NCI-H2107 treated with DMSO at 0.1 percent for 48 hours (cell line): ENCODE results near the gene SH3PXD2A.

Experiments
- DNase-seq: peaks from one replicate; lab custom pipeline; 2025; ENCODE audit not compliant: unreplicated experiment; lab: John Stamatoyannopoulos, UW

Gene SH3PXD2A

DNA sequence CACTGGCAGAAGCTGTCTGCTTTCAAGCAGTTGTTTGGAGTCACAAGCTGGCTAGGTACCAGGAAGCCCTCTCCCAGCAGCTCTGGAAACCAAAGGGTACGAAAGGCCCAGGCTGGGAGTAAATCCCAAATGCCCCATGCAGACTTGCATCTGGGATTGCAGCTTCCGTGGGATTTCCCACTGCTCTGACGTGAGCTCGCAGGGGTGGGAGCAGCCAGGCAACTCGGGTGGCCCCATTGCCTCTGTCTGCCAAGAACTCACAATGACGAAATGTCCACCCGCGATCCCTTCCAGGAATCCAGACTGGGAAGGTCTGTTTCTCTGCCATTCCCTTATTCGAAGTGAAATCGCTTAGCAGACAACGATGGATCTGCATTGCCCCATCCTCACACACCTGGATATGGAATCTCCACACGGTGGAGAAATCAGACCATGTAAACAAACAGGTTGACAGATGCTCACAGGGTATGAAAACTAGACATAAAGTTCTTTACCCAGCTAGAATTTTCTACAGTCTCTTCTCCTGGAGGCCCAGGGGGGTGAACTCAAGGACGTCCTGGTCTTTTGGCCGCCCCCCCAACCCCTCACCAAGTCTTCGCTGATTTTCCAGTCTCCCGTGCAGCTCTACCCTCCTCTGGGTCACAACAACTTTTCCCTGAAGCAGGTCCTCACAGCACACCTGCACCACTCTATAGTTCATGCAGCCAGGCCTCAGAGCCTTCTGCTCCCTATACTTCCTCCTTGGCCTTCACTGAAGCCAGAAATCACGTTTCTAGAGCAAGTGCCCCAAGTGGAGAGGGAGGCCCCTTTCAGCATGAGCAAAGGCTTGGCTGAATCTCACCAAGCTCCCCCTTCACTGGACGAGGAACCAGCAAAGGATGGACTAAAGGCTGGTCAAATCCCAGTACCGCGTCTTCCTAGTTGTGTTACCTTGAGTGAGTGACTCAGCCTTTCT, 20.0 kb downstream of the SH3PXD2A start:
- DNase-seq = no peak

DNA sequence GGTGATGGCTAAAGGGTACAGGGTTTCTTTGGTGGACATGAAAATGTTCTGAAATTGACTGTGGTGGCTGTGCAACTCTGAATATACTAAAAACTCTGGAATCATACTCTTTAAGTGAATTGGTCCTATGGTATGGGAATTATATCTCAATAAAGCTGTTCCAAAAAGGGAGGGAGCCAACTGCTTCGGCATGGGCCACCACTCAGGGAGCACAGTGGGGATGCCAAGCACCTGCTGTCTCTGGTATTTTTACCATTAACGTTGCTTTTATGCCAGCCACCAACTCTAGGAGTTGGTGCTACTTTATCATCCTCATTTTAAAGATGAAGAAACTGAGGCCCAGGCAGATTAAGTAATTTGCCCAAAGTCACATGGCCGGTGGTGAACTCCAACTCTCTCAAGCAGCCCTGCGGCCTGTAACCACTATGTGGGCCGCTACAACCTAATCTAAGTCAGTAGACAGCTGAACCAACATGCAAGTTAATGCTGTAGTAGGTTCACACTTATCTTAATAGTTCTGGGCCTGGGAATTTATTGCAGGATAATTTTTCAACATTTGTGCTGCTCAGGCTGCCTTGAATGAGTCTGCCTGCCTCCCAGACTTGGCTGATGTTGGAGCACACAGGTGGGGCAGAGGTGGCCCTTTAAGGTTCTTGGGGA, 20.8 kb downstream of the SH3PXD2A start:
- no peak for DNase-seq

DNA sequence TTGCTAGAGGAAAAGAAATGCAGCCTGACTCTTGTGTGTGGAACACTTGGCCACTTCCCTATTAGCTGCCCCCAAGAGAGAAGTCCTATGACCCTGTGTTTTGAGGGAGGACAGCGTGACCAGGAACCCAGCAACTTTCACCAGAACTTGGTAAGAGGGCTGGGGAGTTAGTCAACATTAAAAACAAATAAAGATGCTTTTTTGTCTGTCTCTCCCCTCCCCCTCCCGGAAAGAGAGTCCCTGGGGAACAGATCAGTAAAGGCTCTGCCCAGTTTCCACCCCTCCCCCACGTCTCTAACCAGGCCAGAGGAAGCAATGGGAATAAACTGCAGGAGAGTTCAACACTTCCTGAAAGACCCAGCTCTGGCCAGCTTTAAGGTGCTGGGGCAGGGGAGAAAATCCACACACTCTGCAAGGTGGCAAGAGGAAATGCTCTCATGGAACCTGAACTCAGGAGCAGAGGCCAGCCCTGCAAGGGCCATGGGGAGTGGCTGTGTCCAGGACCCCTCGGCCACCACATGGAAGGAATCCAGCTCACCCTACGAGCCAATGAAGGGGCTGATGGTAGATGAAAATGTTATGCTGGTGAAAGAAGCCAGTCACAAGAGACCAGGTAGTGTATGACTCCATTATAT, 21.5 kb downstream of the SH3PXD2A start:
- DNase-seq = no peak

DNA sequence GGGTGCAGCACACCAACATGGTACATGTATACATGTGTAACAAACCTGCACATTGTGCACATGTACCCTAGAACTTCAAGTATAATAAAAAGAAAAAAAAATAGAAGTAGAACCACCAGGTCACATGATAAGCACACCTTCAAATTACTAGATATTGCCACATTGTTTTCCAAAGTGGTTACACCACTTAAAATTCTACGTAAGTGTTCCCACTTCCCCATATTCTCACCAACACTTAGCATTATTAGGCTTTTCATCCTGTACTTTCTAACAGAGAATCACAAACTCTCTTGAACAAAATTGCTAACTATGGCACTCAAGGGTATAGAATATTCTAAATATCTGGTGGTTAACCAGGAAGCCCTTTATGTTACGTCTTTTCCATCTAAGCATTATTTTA, 22.6 kb downstream of the SH3PXD2A start:
- DNase-seq = no peak

DNA sequence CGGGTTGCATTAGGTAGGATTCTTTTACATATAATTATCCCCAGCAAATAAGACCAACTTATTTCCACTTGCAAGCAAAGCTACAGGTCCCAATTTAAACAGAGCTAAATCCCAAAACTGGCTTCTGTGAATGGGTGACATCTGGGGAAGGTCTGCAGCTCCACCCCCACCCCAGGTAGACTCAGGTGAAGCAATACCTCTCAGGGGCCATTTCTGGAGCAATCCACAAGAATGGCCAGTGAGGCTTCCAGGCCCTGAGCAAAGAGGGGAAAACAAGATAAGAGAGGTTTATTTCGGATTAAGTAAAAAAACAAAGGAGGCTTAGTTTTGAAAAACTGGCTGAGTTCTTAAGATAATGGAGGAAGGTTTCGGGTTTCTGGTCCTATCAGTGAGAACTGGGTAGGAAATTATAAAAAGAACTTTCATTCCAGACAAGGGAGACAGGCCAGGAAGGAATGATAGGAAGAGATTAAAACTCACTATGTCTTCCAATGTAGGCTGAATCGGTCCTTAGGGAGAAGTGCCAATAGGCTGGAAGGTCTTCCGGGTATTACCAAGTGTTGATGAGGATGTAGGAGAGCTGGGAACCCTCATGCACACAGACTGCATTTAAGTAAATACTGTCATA, 25.4 kb downstream of the SH3PXD2A start:
- DNase-seq = no peak

DNA sequence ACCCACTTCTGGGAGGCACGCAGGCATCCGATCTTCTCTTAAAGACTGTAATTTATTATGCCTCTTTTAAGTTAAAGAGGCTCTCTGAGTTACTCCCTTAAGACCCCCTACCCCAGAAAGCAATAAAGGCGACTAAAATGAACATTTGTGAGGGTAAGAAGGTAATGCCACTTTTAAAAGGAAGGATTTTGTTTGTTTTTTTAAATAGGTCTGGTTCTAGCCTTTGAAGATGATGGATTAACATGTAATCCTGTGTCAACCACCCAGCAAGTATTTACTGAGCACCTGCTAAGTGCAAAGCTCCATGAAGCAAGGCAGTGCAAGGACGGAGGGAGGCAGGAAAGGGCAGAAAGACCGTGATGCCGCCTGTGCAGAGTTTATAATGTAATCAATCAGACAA, 26.1 kb downstream of the SH3PXD2A start:
- no peak for DNase-seq

DNA sequence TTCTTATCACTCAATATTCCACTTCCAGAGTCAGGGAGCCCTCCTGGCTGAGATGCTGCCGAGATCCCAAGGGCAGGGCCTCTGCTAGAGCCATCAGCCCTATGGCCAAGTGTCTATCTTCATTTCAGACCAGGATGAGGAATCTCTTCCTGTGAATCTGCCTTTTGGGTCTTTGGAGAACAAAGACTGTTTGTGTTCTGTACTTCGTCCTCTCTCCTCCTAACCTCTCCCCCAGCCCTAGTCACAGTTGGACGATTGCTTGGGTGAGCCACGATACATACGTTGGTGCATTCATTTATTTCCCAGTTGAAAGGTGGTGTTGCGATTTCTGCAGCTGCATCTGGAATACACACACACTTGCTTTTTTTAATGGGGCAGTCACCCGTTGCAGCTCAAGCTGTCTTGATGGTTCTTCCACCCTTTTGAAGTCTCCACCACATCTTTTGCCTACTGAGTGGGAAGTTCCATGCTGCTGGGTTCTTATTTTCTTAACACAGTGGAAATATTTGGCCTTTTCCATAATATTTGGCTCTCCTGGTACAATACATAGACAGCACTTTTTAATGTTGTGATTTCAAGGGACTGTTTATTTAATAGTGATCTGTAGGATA, 26.7 kb downstream of the SH3PXD2A start:
- no peak for DNase-seq

DNA sequence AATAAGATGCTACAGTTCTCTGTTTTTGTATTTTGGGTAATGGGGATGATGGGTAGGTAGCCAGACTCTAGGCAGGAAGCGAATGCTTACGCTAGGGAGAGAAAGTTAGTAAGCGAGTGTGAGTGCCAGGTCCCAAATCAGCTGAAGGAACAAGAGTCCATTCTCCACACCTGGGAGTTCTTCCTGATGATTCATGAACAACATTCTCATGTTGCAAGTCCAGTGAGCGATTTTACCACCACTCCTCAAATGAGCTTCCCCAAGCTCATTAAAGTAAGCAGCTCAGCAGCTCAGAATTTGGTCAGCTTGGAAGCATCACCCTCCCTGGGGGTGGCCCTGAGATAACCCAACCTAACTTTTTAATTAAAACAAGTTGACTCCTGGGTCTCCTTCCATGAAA, 27.3 kb downstream of the SH3PXD2A start:
- no peak for DNase-seq

DNA sequence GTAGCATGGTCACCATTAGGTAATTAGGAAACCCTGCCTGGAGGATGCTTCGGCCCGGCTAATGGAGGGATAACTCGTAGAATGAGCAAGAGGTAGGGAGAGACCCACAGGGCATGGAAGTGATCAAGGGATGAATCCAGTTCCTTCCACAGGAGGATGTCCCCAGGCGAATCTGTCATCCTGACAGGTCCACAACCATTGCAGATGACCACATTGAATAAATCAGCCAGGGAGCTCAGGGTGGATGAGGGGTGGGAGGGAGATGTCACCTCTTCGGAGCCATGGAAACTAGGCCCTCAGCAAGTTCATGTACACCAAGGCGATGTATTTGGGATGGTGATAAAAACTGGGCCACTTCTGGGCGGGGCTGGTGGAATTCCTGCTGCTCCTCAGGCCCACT, 28.5 kb downstream of the SH3PXD2A start:
- no peak for DNase-seq

DNA sequence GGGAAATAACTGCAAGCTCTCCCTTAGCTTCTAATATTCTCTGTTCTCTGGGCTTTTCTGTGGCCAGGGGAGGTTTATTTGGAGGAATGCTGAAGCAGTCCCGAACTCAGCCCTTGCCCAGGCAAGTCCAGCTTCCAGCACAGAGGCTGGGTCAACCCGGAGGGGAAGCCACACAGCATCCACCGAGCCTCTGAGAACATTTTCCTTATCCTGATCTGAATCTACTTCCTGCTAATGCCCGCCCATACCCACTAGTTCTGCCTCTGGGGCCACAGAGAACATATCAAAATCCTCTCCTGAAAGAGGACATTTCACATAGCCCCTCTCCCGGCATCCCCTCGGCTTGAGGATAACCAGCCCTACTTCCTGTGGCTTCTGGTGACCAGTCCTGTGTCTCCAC, 31.1 kb downstream of the SH3PXD2A start:
- DNase-seq = no peak

DNA sequence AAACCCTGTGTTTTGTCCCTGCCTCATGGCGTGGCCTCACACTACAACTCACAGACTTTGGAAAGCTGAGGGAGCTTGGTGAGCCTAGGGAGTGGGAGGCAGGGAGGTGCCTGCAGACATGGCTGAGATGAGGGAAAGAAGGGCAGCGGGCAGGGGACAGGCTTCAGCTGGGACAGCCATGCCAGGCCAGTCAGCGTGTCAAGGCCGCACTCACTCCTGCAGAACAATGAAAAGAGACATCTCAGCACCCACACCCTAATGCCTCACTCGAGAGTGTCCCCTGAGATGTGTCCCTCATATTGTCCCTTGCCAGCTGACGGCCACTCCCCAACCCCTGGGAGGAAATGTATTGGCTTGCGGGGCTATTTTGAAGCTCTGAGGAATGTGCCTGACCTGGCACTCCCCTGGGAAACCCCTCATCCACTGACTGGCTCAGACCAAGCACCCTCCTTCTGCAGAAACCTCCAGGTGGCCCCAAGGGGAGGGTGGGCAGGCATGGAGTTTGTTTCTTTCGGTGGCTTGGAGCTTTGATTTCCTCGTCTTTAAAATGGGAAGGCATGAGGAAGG, 31.6 kb downstream of the SH3PXD2A start:
- DNase-seq = no peak

DNA sequence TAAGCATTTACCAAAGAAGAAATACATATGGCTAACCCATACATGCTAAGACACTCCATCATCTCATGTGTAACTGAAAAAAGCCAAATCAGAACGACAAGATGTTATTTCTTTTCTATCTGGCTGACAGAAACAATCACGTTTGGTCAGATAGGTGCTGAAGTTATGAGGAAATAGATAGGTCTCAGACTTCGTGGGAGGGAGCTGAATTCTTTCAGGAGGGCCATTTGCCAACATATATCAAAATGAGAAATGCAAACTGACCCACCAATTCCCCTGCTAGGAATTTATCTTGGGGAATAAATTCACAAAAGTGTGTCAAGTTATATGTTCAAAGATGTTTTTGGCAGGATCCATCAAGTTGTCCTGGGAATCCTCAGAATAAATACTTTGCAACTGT, 32.6 kb downstream of the SH3PXD2A start:
- DNase-seq = no peak

DNA sequence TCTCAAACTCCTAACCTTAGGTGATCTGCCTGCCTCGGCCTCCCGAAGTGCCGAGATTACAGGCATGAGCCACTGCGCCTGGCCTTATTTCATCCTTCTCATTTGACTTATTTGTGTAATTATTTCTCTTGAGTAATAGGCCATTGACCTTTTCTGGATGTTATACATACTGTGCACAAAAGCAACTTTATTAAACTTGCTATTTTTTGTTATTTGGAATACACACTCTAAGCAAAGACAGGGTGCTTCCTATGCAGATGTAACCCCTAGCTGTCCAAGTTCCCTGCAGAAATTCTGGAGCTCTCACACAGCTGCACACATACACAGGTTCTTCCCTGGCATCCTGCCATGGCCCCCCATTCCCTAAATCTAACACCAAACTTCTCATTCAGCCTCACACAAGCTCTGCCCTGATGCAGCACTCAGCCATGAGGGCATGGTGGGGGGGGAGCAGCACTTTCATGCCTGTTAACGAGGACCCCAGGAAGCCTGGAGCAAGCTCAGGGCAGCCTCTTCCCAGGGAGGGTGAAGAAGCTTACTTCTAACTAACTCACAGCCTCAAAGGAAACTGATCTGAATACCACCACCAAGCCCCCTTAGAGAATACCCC, 33.2 kb downstream of the SH3PXD2A start:
- no peak for DNase-seq

DNA sequence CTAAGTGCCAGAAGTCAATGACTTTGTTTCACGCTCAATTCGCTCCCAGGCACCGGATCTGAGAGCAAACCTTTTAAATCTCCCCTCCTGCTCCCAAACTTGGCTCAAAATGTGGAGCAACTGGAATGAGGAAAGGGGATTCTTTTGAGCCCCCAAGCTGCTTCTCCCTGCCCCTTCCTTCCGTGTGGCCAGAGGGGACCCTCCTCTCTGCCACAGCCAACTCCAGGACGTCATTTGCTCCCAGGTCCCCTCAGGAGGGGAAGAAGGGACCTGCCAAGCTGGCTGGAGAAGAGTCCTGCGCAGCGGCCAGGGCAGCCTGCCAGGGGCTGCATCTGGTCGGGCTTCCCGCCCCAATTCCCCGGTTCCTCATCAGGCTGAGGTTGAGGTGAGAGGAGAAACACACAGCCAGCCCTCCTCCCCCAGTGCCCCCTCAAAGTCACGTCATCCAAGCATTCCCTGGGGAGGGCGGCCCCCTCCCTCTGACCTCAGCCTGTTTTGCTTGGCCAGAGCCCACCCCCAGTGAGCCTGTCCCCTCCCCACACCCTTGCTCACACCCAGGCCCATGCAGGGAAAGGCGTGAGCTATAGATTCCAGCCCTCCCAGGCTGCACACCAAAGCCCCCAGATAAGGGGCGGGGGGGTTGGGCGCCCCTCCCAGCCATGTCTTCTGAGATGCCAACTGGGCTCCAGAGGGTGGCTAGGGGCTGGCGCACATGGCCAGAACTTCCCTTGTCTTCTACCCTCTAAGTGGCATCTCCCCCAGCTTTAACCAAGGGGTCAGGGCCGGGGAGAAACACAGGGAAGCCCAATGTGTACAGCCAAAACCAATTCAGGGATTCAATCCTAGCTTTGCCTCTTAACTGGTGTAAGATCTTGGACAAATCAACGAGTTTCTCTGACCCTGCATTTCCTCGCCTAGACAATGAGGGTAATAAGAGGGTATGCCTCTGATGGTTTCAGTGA, 35.0 kb downstream of the SH3PXD2A start:
- no peak for DNase-seq

DNA sequence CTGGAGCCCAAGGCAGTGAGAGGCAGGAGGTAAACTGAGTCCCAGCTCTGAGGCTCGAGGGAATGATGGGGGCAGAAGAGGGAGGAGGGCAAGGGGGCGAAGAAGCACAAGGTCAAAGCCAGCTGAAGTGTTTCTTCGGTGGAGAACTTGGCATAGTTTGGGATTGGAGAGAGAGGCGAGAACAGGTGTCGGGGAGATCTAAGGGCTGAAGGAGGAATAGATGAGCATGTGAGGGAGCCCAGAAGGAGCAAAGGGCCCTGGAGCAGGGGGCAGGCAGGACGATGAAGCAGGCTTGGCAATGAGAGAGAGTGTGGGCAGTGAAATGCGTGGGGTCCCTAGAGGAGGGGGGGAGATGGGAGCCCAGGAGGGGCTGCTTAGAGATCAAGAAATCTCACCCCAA, 35.9 kb downstream of the SH3PXD2A start:
- DNase-seq = no peak

DNA sequence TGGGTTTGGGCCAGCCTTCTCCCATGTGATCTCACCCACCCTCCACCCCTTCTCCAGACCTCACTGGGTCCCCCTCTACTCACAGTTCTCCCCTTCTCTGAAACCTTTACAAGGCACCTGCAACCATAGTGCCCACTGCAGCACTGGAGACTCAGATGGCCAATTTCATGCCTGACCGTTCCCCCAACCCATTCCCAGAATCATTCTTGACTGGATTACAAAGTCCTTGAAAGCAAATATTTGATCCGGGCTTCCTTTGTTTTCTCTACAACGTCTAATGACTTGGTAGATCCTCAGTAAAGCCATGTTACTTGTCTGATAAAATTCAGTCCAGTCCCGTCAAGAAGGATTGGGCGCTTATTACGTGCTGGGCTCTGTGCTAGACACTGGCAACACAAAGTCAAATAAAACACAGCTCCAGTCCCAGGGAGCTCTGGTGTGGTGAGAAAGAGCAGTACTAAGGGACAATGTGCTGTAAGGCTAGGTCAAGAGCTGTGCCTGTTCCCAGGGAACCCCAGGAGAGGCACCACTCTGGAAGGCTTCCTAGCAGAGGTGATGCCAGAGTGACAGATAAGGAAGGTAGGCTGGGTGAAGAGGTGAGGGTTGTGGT, 36.5 kb downstream of the SH3PXD2A start:
- DNase-seq = no peak

DNA sequence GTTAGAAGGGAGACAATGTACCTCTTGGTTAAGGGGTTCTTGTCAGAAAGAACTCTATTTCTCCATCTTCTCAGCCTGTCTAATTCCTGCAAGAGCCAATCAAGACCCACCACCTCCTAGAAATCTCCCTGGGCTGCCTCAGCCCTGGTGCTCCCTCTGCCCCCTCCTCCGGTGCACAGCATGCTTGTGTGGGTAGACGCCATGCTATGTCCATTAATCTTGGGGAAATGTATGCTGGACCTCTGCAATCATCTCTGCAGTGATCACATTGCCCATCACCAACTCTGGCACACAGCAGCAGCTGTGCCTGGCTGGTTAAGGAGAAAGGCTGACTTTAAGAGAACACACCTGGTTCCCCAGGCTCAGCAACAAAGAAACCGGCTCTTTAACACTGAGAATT, 37.3 kb downstream of the SH3PXD2A start:
- no peak for DNase-seq

DNA sequence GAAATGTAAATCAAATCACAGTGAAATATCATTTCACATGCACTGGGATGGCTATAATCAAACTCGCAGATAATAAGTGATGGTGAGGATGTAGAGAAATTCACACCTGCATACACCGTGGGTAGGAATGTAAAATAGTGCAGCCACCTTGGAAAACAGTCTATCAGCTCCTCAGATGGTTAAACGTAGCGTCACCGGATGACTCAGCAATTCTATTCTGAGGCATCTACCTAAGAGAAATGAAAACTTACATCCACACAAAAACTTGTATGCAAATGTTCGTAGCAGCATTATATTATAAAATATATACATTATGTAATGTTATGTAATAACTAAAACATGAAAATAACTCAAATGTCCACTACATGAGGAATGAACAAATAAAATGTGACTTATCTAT, 38.9 kb downstream of the SH3PXD2A start:
- DNase-seq = no peak
